Lung (tissue), 12 donors: ENCODE results near the gene PORCN. TPM values are rescaled to one million over a fixed set of nuclear protein-coding genes. Genes with fewer than 3 reads are reported as not detected.
"Not testable (repeated sequence)": the region's sequence is repeated elsewhere in the genome, so short reads cannot be mapped to it uniquely, and the experiment has no call there.

Source experiments
- ATAC-seq: fragments of 200-7000 bp; cut with Tn5 transposase; one replicate; pipeline ENCODE4 v1.9.1; 2020; ENCODE audit warnings: moderate number of reproducible peaks; ENCODE audit not compliant: insufficient read depth, low FRiP score
- DNase-seq, 3 donors: peaks; one replicate each; pipeline ENCODE4 v3.0.0-alpha.2; 2013 to 2017
- H3K27ac ChIP-seq, 2 donors: one replicate each; pipeline ENCODE4 v1.5.1; 2013; ENCODE audit warnings: mild to moderate bottlenecking in 2 of 2, moderate library complexity in 2 of 2, control low read depth in 1 of 2, inconsistent platforms in 1 of 2, low read depth in 1 of 2, low read length in 1 of 2
- H3K27me3 ChIP-seq, 3 donors: one replicate each; pipeline ENCODE4 v1.5.1; 2013; ENCODE audit warnings: low read length in 2 of 3; ENCODE audit not compliant: control insufficient read depth in 3 of 3, insufficient read depth in 3 of 3
- H3K36me3 ChIP-seq, 4 donors: one replicate each; pipeline ENCODE4 v1.5.1; 2013; ENCODE audit warnings: low read length in 4 of 4, mild to moderate bottlenecking in 1 of 4, moderate library complexity in 1 of 4; ENCODE audit not compliant: control insufficient read depth in 4 of 4, insufficient read depth in 4 of 4
- H3K4me1 ChIP-seq, 5 donors: one replicate each; pipeline ENCODE4 v1.5.1; 2013; ENCODE audit warnings: low read length in 5 of 5, mild to moderate bottlenecking in 2 of 5, moderate library complexity in 1 of 5; ENCODE audit not compliant: control insufficient read depth in 5 of 5, insufficient read depth in 5 of 5
- H3K4me3 ChIP-seq: one replicate; pipeline ENCODE4 v1.5.1; 2013; ENCODE audit warnings: mild to moderate bottlenecking, control low read depth, moderate library complexity
- H3K9ac ChIP-seq, 2 donors: one replicate each; pipeline ENCODE4 v1.5.1; 2013; ENCODE audit warnings: low read length in 2 of 2, control low read depth in 1 of 2; ENCODE audit not compliant: insufficient read depth in 1 of 2
- H3K9me3 ChIP-seq, 4 donors: one replicate each; pipeline ENCODE4 v1.5.1; 2013; ENCODE audit warnings: low read length in 3 of 4, mild to moderate bottlenecking in 1 of 4, moderate library complexity in 1 of 4; ENCODE audit not compliant: control insufficient read depth in 4 of 4, insufficient read depth in 3 of 4
- CTCF ChIP-seq: IDR thresholded peaks from 2 replicates; pipeline ENCODE4 v1.5.1; 2012; ENCODE audit warnings: mild to moderate bottlenecking; ENCODE audit errors: control extremely low read depth, extremely low read depth
- WGBS, 2 donors: extraction: QIAGEN DNeasy Blood & Tissue Kit; methylation state at CpG; one replicate each; pipeline ENCODE4 v1.1.7; 2013; 5-methylcytosine and 5-hydroxymethylcytosine counted together
- polyA plus RNA-seq, 2 donors: library from polyadenylated mRNA; stranded (reverse); fragments of 200-250 nt; gene quantifications; one replicate each; pipeline ENCODE4 v1.2.1, GENCODE V29; 2013
- total RNA-seq, 2 donors: library from RNA; depleted of rRNA in 1 of 2; stranded (reverse); fragments of >200 nt in 1 of 2; gene quantifications; one replicate each; pipeline ENCODE4 v1.2.1, GENCODE V29; 2014 to 2021
- donor health status: control.
- donor health status: control.
- donor health status: Bipolar disorder and iron deficiency.
- donor health status: healthy.
- donor health status: DM: yes; HTN: yes; CAD: no.

Gene PORCN
- total and polyA plus RNA-seq, 4 donors = 3.3 to 12.8 (median 11.8) TPM

GRCh38 chrX:48523682-48524081, 14.9 kb downstream of the PORCN start:
- Histone ChIP-seq H3K4me3 (no peak overlapping the region), H3K9me3 (peaks cover 0 to 9% (median 0%) of the 10 kb centered on the region in 4 donors), H3K27me3 (no peaks in the 10 kb centered on the region), H3K27ac (no peak overlapping the region), H3K4me1 (no peaks in the 10 kb centered on the region), H3K36me3 (peaks cover 0 to 6% (median 3%) of the 10 kb centered on the region in 4 donors), H3K9ac (no peak overlapping the region)
- 85 to 91% methylated on average over 11 to 12 of the region's 12 CpGs for WGBS, 2 donors
- no peak for ATAC-seq
- no peak for TF ChIP-seq CTCF
- no peak for DNase-seq

- not testable (repeated sequence) for H3K36me3 ChIP-seq, H3K27ac ChIP-seq, H3K9ac ChIP-seq, DNase-seq, ATAC-seq, H3K4me1 ChIP-seq, H3K4me3 ChIP-seq, H3K27me3 ChIP-seq
- peaks cover 0 to 11% (median 0%) of the 10 kb centered on the region in 4 donors for H3K9me3 ChIP-seq
- WGBS, 2 donors = 65 to 84% methylated on average over 8 of the region's 8 CpGs
Measured at GRCh38 chrX:48525853-48526252, 17.1 kb downstream of the PORCN start.

GRCh38 chrX:48530736-48531135, 21.9 kb downstream of the PORCN start:
- Histone ChIP-seq H3K36me3 (peaks cover 0 to 10% (median 3%) of the 10 kb centered on the region in 4 donors), H3K4me3 (no peak overlapping the region), H3K27ac (peak overlapping the region; percentile 28 to 89), H3K9ac (no peak overlapping the region), H3K4me1 (no peaks in the 10 kb centered on the region), H3K27me3 (no peaks in the 10 kb centered on the region), H3K9me3 (peaks cover 0 to 6% (median under 1%) of the 10 kb centered on the region in 4 donors)
- TF ChIP-seq CTCF = no peak
- 84 to 98% methylated on average over 3 of the region's 3 CpGs for WGBS, 2 donors
- ATAC-seq (no peak), DNase-seq (no peak)

GRCh38 chrX:48531358-48531959, 22.7 kb downstream of the PORCN start:
- DNase-seq (no peak), ATAC-seq (peak; percentile 50)
- Histone ChIP-seq H3K9me3 (peaks cover 0 to 6% (median under 1%) of the 10 kb centered on the region in 4 donors), H3K9ac (no peak overlapping the region), H3K27ac (peak overlapping the region; percentile 54 to 94), H3K27me3 (no peaks in the 10 kb centered on the region), H3K36me3 (peaks cover 0 to 10% (median 3%) of the 10 kb centered on the region in 4 donors), H3K4me3 (no peak overlapping the region), H3K4me1 (no peaks in the 10 kb centered on the region)
- WGBS, 2 donors = 60 to 77% methylated on average over 5 of the region's 5 CpGs
- no peak for TF ChIP-seq CTCF
